GM19397 (cell line): ENCODE results near the gene SENP7.
"Not testable (repeated sequence)": the region's sequence is repeated elsewhere in the genome, so short reads cannot be mapped to it uniquely, and the experiment has no call there.

Source experiments
- ATAC-seq: cut with Tn5 transposase; IDR thresholded peaks from one replicate; pipeline ENCODE4 v1.9.1; 2021; ENCODE audit warnings: mild to moderate bottlenecking, moderate library complexity; ENCODE audit not compliant: unreplicated experiment

Gene SENP7

DNA sequence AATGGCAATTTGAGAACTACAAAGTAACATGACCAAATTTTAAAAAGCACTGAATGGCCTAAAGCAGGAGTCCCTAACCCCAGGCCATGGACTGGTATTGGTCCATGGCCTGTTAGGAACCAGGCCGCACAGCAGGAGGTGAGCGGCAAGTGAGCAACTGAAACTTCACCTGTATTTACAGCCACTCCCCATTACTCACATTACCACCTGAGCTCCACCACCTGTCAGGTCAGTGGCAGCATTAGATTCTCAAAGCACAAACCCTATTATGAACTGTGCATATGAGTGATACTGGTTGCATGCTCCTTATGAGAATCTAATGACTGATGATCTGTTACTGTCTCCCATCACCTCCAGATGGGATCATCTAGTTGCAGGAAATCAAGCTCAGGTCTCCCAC, 48.8 kb downstream of the SENP7 start:
- no peak for ATAC-seq

GRCh38 chr3:101461451-101461850, 51.6 kb downstream of the SENP7 start:
- ATAC-seq = no peak

DNA sequence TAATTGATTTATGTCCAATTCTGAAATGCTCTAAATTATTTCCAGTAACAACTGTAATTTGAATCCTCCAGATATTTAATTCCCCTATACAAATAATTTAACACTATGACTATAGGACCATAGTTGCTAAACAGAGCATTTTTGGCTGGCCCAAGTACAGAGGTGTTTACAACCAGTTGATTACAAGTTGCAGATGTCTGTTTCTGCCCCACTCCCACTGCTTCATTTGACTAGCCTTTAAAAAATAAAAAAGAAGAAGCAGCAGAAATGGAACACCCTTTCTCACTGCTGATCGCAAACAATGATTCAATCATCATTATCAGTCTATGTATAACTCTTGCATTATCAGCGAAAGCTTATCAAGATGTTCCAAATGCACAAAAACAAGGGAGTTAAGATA, 54.6 kb downstream of the SENP7 start:
- no peak for ATAC-seq

DNA sequence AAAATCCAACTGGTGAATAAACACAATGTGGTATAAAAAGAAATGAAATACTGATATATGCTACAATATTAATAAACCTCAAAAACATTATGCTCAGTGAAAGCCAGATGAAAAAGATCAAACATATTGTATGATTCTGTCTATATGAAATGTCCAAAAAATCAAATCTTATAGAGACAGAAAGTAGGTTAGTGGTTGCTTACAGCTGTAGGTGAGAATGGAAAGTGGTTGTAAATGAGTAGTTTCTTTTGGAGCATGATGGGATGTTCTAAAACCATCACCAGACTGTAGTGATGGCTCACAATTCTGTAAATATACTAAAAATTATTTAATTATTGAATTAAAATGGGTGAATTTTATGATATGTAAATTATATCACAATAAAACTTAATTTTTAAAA, 58.4 kb downstream of the SENP7 start:
- no peak for ATAC-seq

- ATAC-seq = no peak
Observed at GRCh38 chr3:101453961-101454360, 59.1 kb downstream of the SENP7 start.

DNA sequence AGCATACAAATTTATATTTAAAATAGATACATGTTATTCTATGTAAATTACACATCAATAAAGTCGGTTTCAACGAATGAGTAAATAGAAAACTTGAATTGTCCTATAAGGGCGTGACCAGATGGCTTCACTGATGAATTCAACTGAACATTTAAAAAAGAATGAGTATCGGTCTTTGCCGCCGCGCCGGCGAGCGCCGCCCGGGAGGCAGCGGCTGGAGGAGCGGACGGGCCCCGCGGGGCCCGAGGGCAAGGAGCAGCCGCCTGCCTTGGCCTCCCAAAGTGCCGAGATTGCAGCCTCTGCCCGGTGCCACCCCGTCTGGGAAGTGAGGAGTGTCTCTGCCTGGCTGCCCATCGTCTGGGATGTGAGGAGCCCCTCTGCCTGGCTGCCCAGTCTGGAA, 74.4 kb downstream of the SENP7 start:
- ATAC-seq = not testable (repeated sequence)

DNA sequence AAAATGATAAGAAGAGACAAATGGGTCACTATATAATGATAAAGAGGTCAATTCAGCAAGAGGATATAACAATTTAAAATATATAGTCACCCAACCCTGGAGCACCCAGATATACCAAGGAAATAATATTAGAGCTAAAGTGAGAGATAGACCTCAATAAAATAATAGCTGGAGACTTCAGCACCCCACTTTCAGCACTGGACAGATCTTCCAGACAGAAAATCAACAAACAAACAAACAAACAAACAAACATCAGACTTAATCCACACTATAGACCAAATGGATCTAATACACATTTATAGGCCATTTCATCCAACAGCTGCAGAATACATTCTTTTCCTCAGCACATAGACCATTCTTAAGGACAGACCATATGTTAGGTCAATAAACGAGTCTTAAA, 79.4 kb downstream of the SENP7 start:
- no peak for ATAC-seq

- ATAC-seq = no peak
Observed at GRCh38 chr3:101423984-101424888, 88.8 kb downstream of the SENP7 start.

- ATAC-seq = no peak
Observed at GRCh38 chr3:101418851-101419250, 94.2 kb downstream of the SENP7 start.

DNA sequence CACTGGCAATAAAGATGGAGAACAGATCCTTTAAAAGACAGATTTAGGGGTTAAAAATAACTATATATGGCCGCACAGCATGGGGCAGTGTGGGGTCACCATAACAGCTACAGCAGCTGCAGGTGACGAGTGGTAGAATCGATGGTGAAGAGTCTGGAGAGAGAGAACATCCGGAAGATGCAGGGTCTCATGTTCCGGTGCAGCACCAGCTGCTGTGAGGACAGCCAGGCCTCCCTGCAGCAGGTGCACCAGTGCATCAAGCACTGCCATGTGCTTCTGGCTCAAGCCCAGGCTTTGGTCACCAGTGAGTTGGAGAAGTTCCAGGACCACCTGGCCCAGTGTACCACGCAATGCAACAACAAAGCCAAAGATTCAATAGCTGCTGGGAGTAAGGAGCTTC, 98.9 kb downstream of the SENP7 start:
- no peak for ATAC-seq

- ATAC-seq = no peak
Observed at GRCh38 chr3:101413656-101414055, 99.4 kb downstream of the SENP7 start.

DNA sequence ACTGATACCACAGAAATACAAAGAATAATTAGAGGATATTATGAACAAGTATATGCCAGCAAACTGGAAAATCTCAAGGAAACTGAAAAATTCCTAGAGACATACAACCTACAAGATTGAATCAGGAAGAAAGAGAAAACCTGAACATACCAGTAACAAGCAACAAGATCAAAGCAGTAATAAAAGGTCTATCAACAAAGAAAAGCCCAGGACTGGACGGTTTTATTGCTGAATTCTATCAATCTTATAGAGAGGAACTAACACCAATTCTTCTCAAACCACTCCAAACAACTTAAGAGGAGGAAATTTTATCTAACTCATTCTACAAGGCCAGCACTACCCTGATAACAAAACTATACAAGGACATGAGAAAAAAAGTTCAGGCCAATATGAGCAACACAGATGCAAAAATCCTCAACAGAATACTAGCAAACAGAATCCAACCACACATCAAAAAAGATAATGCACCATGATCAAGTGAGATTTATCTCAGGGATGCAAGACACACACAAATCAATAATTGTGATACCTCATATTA, 121.5 kb downstream of the SENP7 start:
- ATAC-seq = no peak

DNA sequence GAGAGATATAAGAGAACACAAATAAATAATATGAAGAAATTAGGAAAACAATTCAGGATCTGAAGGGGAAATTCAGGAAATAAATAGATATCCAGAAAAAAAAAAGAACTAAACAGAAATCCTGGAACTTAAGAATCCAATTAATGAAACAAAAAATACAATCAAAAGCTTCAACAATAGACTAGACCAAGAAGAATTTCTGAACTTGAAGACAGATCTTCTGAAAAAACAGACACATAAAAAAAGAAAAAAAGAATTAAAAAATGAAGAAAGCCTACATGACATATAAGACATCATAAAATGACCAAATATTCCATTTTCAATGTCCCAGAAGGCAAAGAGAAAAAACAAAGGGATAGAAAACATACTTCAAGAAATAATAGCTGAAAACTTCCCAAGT, 124.3 kb downstream of the SENP7 start:
- ATAC-seq = no peak

DNA sequence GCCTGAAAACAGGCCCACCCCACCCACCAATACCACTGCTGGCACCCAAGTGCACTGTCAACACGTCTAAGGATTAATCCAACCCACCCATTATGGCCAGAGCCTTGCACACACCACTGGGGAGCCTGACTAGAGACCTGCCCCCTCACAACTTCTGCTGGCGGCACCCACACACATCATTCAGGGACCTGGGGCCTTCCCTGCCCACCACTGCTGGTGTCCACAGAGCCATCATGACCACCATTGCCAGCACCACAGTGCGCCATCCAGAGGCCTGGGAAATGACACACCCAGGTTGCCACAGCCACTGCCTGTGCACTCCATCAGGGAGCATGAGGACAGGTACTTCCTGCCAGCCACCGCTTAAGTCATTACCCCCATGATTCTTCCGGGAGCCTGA, 125.7 kb downstream of the SENP7 start:
- ATAC-seq = no peak

DNA sequence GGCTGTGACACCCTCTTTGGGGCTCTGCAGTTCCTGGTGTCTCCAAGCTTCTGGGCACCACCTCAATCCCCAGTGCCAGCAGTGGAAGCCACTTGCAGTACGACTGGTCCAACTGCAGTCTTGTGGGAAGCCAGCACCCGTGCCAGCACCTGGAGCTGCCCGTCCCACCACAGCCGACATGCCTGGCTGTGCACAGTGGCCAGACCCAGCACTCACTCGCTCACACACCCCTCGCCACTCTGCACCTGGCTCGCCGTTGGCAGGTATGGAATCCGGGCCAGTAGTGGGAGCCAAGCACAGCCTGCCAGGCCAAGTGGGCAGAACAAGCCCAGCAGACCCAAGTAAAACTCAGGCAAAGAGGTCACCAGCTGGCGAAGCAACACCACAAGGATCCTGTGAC, 128.6 kb downstream of the SENP7 start:
- no peak for ATAC-seq

GRCh38 chr3:101383656-101384055, 129.4 kb downstream of the SENP7 start:
- no peak for ATAC-seq

- no peak for ATAC-seq
Observed at GRCh38 chr3:101383156-101383575, 129.8 kb downstream of the SENP7 start.

GRCh38 chr3:101381809-101382208, 131.2 kb downstream of the SENP7 start:
- no peak for ATAC-seq

DNA sequence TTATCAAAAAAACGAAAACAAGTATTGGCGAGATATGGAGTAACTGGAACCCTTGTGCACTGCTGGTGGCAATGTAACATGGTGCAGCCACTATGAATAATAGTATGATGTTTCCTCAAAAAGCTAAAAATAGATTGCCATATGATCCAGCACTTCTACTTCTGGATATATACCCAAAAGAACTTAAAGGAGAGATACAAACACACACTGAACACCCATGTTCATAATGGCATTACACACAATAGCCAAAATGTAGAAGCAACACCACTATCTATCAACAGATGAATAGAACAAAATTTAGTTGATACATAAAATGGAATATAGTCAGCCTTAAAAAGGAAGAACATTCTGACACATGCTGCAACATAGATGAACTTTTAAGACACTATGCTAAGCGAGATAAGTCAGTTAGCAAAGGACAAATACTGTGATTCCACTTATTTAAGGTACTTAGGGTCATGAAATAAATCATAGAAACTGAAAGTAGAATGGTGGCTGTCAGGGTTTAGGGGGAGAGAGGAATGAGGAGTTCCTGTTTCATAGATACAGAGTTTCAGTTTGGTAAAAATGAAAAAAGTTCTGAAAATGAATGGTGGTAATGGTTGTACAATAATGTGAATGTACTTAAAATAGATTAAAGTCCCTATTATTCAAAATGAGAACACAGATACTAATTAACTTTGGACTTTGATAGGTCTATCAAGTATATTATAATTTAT, 133.2 kb downstream of the SENP7 start:
- ATAC-seq = peak; percentile 92

DNA sequence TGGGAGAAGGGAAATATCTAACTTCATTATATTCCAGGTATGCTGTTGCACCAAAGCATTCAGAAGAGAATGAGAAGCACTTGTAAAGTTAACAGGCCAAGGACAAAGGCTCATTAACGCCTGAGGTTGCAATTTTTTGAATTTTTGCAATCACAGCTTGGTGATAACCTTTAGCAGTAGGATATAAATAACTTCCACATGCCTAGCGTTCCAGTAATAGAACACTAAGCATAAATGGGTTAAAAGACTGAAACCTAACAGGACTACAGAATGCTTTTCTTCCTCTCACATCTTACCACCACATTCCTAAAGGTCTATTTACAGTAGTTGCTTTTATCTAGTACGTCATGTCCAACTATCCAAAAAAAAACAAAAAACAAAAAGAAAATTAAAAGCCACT, 135.2 kb downstream of the SENP7 start:
- ATAC-seq = no peak

DNA sequence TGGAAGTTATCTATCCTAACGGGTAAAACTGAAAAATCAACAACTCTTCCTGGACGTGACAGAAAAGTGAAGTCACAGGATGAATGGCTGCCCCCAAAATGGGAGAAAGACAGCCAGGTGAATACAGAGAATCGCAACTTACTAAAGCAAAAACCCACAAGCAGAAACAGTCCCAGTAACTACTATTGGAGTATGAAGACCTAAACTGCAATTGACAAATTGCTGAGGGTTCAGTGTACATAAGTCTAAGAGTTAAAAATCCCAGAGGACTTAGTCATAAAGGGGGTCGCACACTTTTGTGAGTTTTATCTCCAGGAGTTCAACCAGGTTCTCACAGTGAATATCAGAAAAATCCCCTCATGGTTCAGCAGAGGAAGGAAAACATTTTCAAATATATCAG, 135.8 kb downstream of the SENP7 start:
- no peak for ATAC-seq

GRCh38 chr3:101375586-101375985, 137.4 kb downstream of the SENP7 start:
- ATAC-seq = no peak
